PFSK-1 (cell line): Measurements from ENCODE around the gene DAAM2.

Experiments used
- FOXP2 ChIP-seq: optimal IDR thresholded peaks from 2 replicates; pipeline ENCODE3; 2011; ENCODE audit warnings: borderline replicate concordance, control low read depth, inconsistent platforms; ENCODE audit not compliant: insufficient read depth; ENCODE audit errors: extremely low read length, extremely low read depth
- POLR2AphosphoS5 ChIP-seq: IDR thresholded peaks from 2 replicates; pipeline ENCODE4 v1.6.1; 2012; ENCODE audit warnings: low read depth, mild to moderate bottlenecking, control low read depth, low read length, moderate library complexity
- SIN3A ChIP-seq: IDR thresholded peaks from 2 replicates; pipeline ENCODE4 v1.6.1; 2012; ENCODE audit warnings: mild to moderate bottlenecking, low read length, moderate library complexity, borderline replicate concordance; ENCODE audit not compliant: insufficient read depth
- TAF1 ChIP-seq: IDR thresholded peaks from 2 replicates; pipeline ENCODE4 v1.6.1; 2012; ENCODE audit warnings: low read length, control low read depth, borderline replicate concordance; ENCODE audit not compliant: insufficient read depth
- TF ChIP-seq, protein P1 (sequence below), 2 experiments: IDR thresholded peaks; 2 replicates each; pipeline versions ENCODE4 v1.6.1 to v1.8.0; 2011 to 2012; ENCODE audit warnings: low read depth in 2 of 2, low read length in 2 of 2, control low read depth in 1 of 2, inconsistent platforms in 1 of 2, mild to moderate bottlenecking in 1 of 2, moderate library complexity in 1 of 2; ENCODE audit not compliant: insufficient read depth in 1 of 2

DAAM2 gene

DNA sequence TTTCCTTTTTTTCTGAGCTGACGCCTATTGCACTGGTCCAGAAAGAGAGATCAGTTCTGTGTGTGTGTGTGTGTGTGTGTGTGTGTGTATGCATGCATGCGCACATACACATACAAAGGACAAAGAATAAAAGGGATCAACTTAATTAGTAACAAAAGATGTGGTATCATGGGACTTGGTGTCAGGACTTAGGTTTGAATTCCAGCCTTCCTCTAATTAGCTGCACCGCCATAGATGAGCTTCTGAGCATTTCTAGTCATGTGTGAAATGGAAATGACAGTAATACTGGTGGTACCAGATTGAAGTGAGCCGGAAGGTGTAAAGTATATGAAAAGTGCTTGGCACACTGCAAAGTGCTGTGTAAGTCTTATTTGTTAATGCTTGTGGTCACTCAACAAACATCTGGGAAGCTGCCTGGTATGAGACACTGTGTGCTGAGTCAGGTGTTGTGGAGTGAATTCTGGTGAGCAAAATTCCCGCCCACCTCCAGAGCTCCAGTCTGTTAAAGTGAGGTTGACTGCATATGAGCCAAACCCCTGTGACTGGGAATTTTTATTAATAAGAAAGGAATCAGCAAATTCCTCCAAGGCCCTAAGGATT is 12.4 kb downstream of the DAAM2 start:
- TF ChIP-seq TAF1 (no peak), FOXP2 (no peak), POLR2AphosphoS5 (no peak)

DNA sequence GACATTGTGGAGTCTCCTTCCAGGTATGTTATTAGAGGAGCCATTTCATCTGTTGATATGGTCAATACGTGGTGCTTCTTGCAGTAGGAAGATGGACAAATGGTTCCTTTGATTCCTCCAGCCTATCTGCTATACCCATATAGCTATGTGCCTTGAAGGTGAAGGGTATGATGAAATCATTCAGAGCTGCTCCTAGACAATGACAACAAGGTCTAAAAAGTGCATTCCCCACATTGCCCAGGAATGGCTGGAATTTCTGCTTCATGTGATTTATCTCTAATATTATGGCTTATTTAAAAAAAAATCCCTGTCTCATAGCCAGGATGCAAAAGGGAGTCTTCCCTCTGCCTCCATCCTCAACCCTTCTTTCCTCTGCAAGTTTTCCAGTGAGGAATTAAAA is 14.1 kb downstream of the DAAM2 start:
- TF ChIP-seq FOXP2 (no peak), POLR2AphosphoS5 (no peak), TAF1 (no peak)
- TF ChIP-seq, protein P1, sequence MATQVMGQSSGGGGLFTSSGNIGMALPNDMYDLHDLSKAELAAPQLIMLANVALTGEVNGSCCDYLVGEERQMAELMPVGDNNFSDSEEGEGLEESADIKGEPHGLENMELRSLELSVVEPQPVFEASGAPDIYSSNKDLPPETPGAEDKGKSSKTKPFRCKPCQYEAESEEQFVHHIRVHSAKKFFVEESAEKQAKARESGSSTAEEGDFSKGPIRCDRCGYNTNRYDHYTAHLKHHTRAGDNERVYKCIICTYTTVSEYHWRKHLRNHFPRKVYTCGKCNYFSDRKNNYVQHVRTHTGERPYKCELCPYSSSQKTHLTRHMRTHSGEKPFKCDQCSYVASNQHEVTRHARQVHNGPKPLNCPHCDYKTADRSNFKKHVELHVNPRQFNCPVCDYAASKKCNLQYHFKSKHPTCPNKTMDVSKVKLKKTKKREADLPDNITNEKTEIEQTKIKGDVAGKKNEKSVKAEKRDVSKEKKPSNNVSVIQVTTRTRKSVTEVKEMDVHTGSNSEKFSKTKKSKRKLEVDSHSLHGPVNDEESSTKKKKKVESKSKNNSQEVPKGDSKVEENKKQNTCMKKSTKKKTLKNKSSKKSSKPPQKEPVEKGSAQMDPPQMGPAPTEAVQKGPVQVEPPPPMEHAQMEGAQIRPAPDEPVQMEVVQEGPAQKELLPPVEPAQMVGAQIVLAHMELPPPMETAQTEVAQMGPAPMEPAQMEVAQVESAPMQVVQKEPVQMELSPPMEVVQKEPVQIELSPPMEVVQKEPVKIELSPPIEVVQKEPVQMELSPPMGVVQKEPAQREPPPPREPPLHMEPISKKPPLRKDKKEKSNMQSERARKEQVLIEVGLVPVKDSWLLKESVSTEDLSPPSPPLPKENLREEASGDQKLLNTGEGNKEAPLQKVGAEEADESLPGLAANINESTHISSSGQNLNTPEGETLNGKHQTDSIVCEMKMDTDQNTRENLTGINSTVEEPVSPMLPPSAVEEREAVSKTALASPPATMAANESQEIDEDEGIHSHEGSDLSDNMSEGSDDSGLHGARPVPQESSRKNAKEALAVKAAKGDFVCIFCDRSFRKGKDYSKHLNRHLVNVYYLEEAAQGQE (IDR thresholded peaks at IDR 0.05; ENCODE audit: insufficient read depth in 1 of 2, low read depth in 2 of 2, low read length in 2 of 2), result no peak

DNA sequence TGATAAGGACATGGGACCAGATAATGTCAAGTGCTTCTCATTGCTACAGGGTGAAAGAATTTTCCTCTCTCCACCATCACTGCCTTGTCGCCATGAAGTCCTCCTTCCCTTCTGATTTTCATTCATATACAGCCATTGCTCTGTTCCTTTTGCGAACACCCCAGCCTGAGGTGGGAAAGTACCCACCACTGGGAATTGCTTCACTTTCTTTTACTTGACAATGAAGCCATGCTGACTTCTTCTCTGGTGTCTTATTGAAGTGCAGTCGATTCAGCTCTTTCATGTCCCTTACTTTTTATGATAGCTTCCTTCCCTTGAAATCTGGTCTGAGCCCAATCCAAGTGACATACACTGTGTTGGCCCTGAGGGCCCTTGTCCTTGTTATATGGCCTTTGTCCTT is 16.2 kb downstream of the DAAM2 start:
- TF ChIP-seq, protein P1 (IDR thresholded peaks at IDR 0.05; ENCODE audit: insufficient read depth in 1 of 2, low read depth in 2 of 2, low read length in 2 of 2), result no peak
- TF ChIP-seq FOXP2 (no peak), POLR2AphosphoS5 (no peak), SIN3A (no peak), TAF1 (no peak)

DNA sequence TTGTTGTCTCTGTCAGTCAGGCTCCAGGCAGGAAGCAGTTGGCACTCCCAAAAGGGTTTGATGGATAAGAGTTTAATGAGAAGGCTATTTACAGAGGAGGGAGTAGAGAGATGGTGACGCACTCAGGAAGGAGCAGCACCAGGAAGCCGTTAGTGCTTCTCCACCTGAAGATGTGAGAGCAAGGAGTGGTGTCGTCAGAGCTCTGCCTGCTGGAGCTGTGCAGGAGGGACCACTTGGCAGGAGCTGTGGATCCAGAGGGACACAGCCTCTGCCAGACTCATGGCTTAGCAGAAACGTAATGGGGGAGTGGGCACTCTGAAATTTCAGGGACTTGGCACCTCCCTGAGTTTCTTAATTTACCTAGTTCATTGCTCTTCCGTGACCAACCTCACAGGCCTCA is 16.8 kb downstream of the DAAM2 start:
- TF ChIP-seq SIN3A (no peak), FOXP2 (no peak), POLR2AphosphoS5 (no peak), TAF1 (no peak)
- TF ChIP-seq, protein P1 (IDR thresholded peaks at IDR 0.05; ENCODE audit: insufficient read depth in 1 of 2, low read depth in 2 of 2, low read length in 2 of 2), result no peak

DNA sequence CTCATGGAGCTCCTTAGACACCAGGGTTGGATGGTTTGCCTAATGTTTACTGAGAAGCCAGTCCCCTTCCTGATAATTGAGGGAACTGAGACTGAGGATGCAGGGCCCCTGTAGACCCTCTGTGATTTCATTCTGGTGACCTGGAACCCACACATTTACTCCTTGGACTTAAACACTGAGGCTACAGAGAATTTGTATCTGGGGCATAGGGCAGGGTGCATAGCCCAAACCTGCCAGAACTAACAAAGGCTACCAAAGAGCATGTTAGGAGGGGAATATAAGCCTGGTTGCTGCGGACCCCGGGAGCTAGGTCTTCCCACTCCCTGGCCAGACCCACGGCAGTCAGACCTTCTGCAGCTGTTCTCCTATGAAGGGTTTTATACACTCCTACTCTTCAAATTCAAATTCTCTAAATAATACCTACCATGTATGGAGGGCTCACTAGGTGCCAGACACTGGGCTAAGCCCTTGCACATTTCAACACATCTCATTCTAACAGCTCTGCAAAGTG is 19.7 kb downstream of the DAAM2 start:
- TF ChIP-seq, protein P1 (IDR thresholded peaks at IDR 0.05; ENCODE audit: insufficient read depth in 1 of 2, low read depth in 2 of 2, low read length in 2 of 2), result no peak
- no peak for TF ChIP-seq FOXP2
- TF ChIP-seq POLR2AphosphoS5, result no peak
- TF ChIP-seq SIN3A, result no peak
- no peak for TF ChIP-seq TAF1
